ENCODE data around the gene PLCD1. TPM values are rescaled to one million over a fixed set of nuclear protein-coding genes. Genes with fewer than 3 reads are reported as not detected.
A peak's percentile ranks its signal among the peaks of the same experiment; 100 is the strongest.

The PLCD1 gene
- total and polyA plus RNA-seq, 12 donors, result 6.3 to 20.0 (median 10.6) TPM

DNA sequence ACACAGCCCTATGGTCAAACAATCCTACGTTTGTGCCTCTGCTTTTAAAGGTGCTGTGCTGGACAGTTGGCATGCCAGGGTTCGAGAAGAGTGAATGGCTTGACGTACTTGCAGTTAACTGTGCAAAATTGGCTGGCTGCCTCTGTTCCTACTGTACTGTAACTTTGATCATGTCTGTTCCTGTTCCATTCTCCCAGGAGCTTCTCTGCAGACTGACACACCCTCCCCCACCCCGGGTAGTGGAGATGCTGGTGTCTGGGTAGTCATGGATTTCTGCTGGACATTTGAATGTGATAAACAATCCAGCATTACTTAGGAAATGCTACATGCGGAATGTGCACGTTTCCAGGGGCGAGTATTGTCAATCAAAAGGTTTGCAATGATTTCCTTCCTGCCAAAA, 45.4 kb downstream of the PLCD1 start:
- no peak overlapping the region for H3K4me3 ChIP-seq
- ATAC-seq (no peak), DNase-seq (no peak)
- no peaks in the 10 kb centered on the region for H3K9me3 ChIP-seq
- H3K27ac ChIP-seq, result no peak overlapping the region
- H3K27me3 ChIP-seq, result no peaks in the 10 kb centered on the region
- peaks cover 0 to 57% (median 10%) of the 10 kb centered on the region in 9 donors for H3K36me3 ChIP-seq
- H3K4me1 ChIP-seq, result peaks cover 0 to 24% (median 9%) of the 10 kb centered on the region in 9 donors
- 82 to 86% methylated on average over 7 of the region's 7 CpGs for WGBS, 2 donors
- intact Hi-C loops (cut with DNase I), result no loop called here
- TF ChIP-seq, protein P1, sequence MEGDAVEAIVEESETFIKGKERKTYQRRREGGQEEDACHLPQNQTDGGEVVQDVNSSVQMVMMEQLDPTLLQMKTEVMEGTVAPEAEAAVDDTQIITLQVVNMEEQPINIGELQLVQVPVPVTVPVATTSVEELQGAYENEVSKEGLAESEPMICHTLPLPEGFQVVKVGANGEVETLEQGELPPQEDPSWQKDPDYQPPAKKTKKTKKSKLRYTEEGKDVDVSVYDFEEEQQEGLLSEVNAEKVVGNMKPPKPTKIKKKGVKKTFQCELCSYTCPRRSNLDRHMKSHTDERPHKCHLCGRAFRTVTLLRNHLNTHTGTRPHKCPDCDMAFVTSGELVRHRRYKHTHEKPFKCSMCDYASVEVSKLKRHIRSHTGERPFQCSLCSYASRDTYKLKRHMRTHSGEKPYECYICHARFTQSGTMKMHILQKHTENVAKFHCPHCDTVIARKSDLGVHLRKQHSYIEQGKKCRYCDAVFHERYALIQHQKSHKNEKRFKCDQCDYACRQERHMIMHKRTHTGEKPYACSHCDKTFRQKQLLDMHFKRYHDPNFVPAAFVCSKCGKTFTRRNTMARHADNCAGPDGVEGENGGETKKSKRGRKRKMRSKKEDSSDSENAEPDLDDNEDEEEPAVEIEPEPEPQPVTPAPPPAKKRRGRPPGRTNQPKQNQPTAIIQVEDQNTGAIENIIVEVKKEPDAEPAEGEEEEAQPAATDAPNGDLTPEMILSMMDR (IDR thresholded peaks at IDR 0.05), result no peak

DNA sequence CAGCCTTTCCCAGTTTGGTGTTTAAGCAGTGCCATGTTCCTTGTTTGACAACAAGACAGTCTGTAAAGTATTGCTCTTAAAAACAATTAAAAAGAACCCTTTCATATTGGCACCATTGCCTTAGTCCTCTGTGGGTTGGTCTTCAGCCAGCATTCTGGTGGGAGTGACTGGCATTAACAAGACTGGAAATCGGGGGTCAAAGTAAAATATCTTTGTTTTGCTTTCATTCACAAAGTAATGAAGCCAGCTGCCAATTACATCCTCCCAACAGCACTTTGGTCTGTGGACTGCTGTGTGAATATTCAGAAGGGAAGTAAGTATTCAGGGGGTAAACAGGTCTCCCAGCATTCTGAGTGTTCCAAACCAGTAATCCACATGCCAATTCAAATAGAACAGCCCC, 47.1 kb downstream of the PLCD1 start:
- H3K27ac ChIP-seq, result no peak overlapping the region
- DNase-seq (no peak), ATAC-seq (no peak)
- H3K27me3 ChIP-seq, result no peaks in the 10 kb centered on the region
- H3K4me3 ChIP-seq, result no peak overlapping the region
- TF ChIP-seq, protein P1 (IDR thresholded peaks at IDR 0.05), result no peak
- peaks cover 0 to 24% (median 9%) of the 10 kb centered on the region in 9 donors for H3K4me1 ChIP-seq
- intact Hi-C loops (cut with DNase I), result no loop called here
- peaks cover 0 to 75% (median 10%) of the 10 kb centered on the region in 9 donors for H3K36me3 ChIP-seq
- 66 to 70% methylated on average over 1 of the region's 1 CpG for WGBS, 2 donors
- H3K9me3 ChIP-seq, result no peaks in the 10 kb centered on the region

GRCh38 chr3:37981348-37981664, 48.1 kb downstream of the PLCD1 start:
- Histone ChIP-seq H3K36me3 (peaks cover 0 to 85% (median 16%) of the 10 kb centered on the region in 9 donors), H3K4me3 (no peak overlapping the region)
- 97 to 98% methylated on average over 2 of the region's 2 CpGs for WGBS, 2 donors

GRCh38 chr3:37980462-37981347, 48.7 kb downstream of the PLCD1 start:
- no peak for DNase-seq
- TF ChIP-seq, protein P1 (IDR thresholded peaks at IDR 0.05), result no peak
- H3K27ac ChIP-seq, result peak overlapping the region in 1 of 10 donors; percentile 12
- no peak overlapping the region for H3K4me3 ChIP-seq
- H3K9me3 ChIP-seq, result no peaks in the 10 kb centered on the region
- peaks cover 0 to 22% (median 1%) of the 10 kb centered on the region in 9 donors for H3K4me1 ChIP-seq
- WGBS, 2 donors, result 89 to 93% methylated on average over 14 of the region's 14 CpGs
- H3K36me3 ChIP-seq, result peaks cover 0 to 91% (median 22%) of the 10 kb centered on the region in 9 donors
- no peaks in the 10 kb centered on the region for H3K27me3 ChIP-seq
- intact Hi-C loops (cut with DNase I), result no loop called here
- no peak for ATAC-seq

More at GRCh38 chr3:37981348-37981664, 48.1 kb downstream of the PLCD1 start:
- intact Hi-C loops (cut with DNase I), result no loop called here
- ATAC-seq, result no peak
- no peaks in the 10 kb centered on the region for H3K9me3 ChIP-seq
- H3K27ac ChIP-seq, result no peak overlapping the region
- TF ChIP-seq, protein P1 (IDR thresholded peaks at IDR 0.05), result no peak
- DNase-seq, result no peak
- H3K4me1 ChIP-seq, result peaks cover 0 to 22% (median 7%) of the 10 kb centered on the region in 9 donors
- no peaks in the 10 kb centered on the region for H3K27me3 ChIP-seq

All from heart right ventricle (tissue), 16 donors.